Prostate gland (tissue), 2 donors: Measurements from ENCODE around the gene ISY1. TPM values are rescaled to one million over a fixed set of nuclear protein-coding genes. Genes with fewer than 3 reads are reported as not detected.
"Not testable (repeated sequence)": the region's sequence is repeated elsewhere in the genome, so short reads cannot be mapped to it uniquely, and the experiment has no call there.

Experiments used
- DNase-seq: peaks from one replicate; pipeline ENCODE4 v3.0.0-alpha.2; 2019; ENCODE audit warnings: low spot score
- H3K27ac ChIP-seq, 2 donors: fragments of 200-600 bp; sonication (generic); 2 replicates each; pipeline ENCODE4 v1.5.1; 2017 to 2019
- H3K27me3 ChIP-seq: fragments of 200-600 bp; sonication (generic); replicated peaks from 2 replicates; pipeline ENCODE4 v1.5.1; 2019; ENCODE audit not compliant: insufficient read depth
- H3K36me3 ChIP-seq, 2 donors: fragments of 200-600 bp; sonication (generic); 1 replicate in 1 of 2; 2 replicates in 1 of 2; pipeline versions ENCODE4 v1.5.1 to v1.8.1; 2017 to 2019
- H3K4me1 ChIP-seq: fragments of 200-600 bp; sonication (generic); replicated peaks from 2 replicates; pipeline ENCODE4 v1.5.1; 2019
- H3K4me3 ChIP-seq, 2 donors: fragments of 200-600 bp; sonication (generic); 2 replicates each; pipeline ENCODE4 v1.5.1; 2017 to 2019
- H3K9me3 ChIP-seq: fragments of 200-600 bp; sonication (generic); 2 replicates; pipeline ENCODE4 v1.5.1; 2017
- CTCF ChIP-seq, 4 experiments: fragments of 200-600 bp in 2 of 4; fragments of 450-650 bp in 2 of 4; sonication (generic) in 2 of 4; IDR thresholded peaks; 1 replicate in 3 of 4; 2 replicates in 1 of 4; pipeline ENCODE4 v1.5.1; 2016 to 2019; ENCODE audit warnings: antibody characterized with exemption in 4 of 4, mild to moderate bottlenecking in 2 of 4, moderate library complexity in 2 of 4
- POLR2A ChIP-seq: fragments of 450-650 bp; IDR thresholded peaks from one replicate; pipeline ENCODE4 v1.6.1; 2016; ENCODE audit warnings: antibody characterized with exemption, mild to moderate bottlenecking
- POLR2AphosphoS5 ChIP-seq: sonication (generic); formaldehyde crosslinking; IDR thresholded peaks from one replicate; pipeline ENCODE4 v1.6.1; 2017; ENCODE audit warnings: antibody characterized with exemption
- WGBS: methylation state at CpG from one replicate; pipeline ENCODE4 v1.1.5; 2018; 5-methylcytosine and 5-hydroxymethylcytosine counted together
- intact Hi-C: fragments of 100-400 bp; cut with DNase I; formaldehyde crosslinking; loops from one replicate; pipeline ENCODE4 v1.14.2; 2022
- total RNA-seq, 2 donors: library from RNA; depleted of rRNA; stranded (reverse); fragments of >200 nt; gene quantifications; one replicate each; pipeline ENCODE4 v1.1.0, GENCODE V29; 2016

ISY1 gene
- total RNA-seq, 2 donors from 2014 or later: 22.3 to 29.1 TPM

GRCh38 chr3:129139911-129140310 lies 21.0 kb downstream of the ISY1 start:
- H3K4me1 ChIP-seq: no peaks in the 10 kb centered on the region
- H3K36me3 ChIP-seq: no peaks in the 10 kb centered on the region
- H3K27ac ChIP-seq: no peak overlapping the region
- 95% methylated on average over 1 of the region's 1 CpG for WGBS
- no peak for TF ChIP-seq POLR2AphosphoS5
- no peak for TF ChIP-seq CTCF (IDR thresholded peaks at IDR 0.05)
- no peak for TF ChIP-seq POLR2A
- DNase-seq: no peak
- H3K27me3 ChIP-seq: no peaks in the 10 kb centered on the region
- intact Hi-C loops: no loop called here
- H3K9me3 ChIP-seq: no peaks in the 10 kb centered on the region
- H3K4me3 ChIP-seq: no peak overlapping the region

GRCh38 chr3:129136275-129136674 lies 24.6 kb downstream of the ISY1 start:
- H3K27ac ChIP-seq, H3K4me1 ChIP-seq, H3K4me3 ChIP-seq, H3K27me3 ChIP-seq, H3K9me3 ChIP-seq, DNase-seq, intact Hi-C loops: not testable (repeated sequence)
- WGBS: 98% methylated on average over 10 of the region's 10 CpGs
- peaks cover 0 to 11% of the 10 kb centered on the region in 2 donors for H3K36me3 ChIP-seq

GRCh38 chr3:129132097-129132866 lies 28.6 kb downstream of the ISY1 start:
- Histone ChIP-seq H3K36me3 (peaks cover 6 to 11% of the 10 kb centered on the region in 2 donors), H3K9me3 (no peaks in the 10 kb centered on the region), H3K4me1 (peaks cover 9% of the 10 kb centered on the region), H3K27me3 (no peaks in the 10 kb centered on the region), H3K27ac (no peak overlapping the region), H3K4me3 (no peak overlapping the region)
- DNase-seq: no peak
- intact Hi-C loops: no loop called here
- TF ChIP-seq POLR2A (no peak), POLR2AphosphoS5 (no peak), CTCF (IDR thresholded peaks at IDR 0.05) (no peak)
- 85% methylated on average over 5 of the region's 5 CpGs for WGBS

- Histone ChIP-seq H3K27ac (no peak overlapping the region), H3K4me3 (no peak overlapping the region)
Observed at GRCh38 chr3:129131465-129132088, 29.3 kb downstream of the ISY1 start.

More at GRCh38 chr3:129131465-129132088, 29.3 kb downstream of the ISY1 start:
- intact Hi-C loops: no loop called here
- WGBS: 82% methylated on average over 2 of the region's 2 CpGs
- DNase-seq: no peak
- Histone ChIP-seq H3K9me3 (no peaks in the 10 kb centered on the region), H3K27me3 (no peaks in the 10 kb centered on the region), H3K4me1 (peaks cover 9% of the 10 kb centered on the region), H3K36me3 (peaks cover 6 to 11% of the 10 kb centered on the region in 2 donors)
- TF ChIP-seq POLR2A (no peak), POLR2AphosphoS5 (no peak), CTCF (IDR thresholded peaks at IDR 0.05) (no peak)
